ENCODE results near the gene DLG2. TPM values are rescaled to one million over a fixed set of nuclear protein-coding genes. Genes with fewer than 3 reads are reported as not detected.

The DLG2 gene
- total RNA-seq, 1 donor from 2014 or later = 0.26 TPM

DNA sequence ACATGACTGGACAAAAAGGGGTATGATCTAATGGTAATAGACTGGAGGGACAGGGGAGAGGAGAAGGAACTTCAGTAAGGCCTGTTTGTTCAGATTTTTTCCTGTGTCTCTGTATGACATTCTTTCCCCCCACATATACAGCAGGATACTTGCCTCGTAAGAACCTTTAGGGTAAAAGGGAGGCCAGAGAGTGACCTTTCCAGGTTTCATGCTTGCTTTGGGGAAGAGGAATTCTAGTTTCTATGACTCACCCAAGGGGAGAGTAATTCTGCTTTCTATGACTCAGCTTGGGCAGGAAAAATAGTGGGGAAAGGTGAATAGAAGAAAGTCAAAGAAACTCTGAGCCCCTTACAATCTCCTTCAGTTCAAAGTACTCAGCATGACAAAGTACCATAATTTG is 457.0 kb downstream of the DLG2 start:
- TF ChIP-seq, protein P1, sequence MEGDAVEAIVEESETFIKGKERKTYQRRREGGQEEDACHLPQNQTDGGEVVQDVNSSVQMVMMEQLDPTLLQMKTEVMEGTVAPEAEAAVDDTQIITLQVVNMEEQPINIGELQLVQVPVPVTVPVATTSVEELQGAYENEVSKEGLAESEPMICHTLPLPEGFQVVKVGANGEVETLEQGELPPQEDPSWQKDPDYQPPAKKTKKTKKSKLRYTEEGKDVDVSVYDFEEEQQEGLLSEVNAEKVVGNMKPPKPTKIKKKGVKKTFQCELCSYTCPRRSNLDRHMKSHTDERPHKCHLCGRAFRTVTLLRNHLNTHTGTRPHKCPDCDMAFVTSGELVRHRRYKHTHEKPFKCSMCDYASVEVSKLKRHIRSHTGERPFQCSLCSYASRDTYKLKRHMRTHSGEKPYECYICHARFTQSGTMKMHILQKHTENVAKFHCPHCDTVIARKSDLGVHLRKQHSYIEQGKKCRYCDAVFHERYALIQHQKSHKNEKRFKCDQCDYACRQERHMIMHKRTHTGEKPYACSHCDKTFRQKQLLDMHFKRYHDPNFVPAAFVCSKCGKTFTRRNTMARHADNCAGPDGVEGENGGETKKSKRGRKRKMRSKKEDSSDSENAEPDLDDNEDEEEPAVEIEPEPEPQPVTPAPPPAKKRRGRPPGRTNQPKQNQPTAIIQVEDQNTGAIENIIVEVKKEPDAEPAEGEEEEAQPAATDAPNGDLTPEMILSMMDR (IDR thresholded peaks at IDR 0.05; ENCODE audit: insufficient read depth, low read length, severe bottlenecking) = no peak
- Histone ChIP-seq H3K27me3 (ENCODE audit: control insufficient read depth, insufficient read depth, low read length) (no peaks in the 10 kb centered on the region), H3K36me3 (ENCODE audit: control insufficient read depth, insufficient read depth, low read length) (no peaks in the 10 kb centered on the region), H3K4me3 (ENCODE audit: low read depth, low read length) (no peak overlapping the region)
- FAIRE-seq (no peak), DNase-seq (ENCODE audit: low read depth) (peak; percentile 83)

DNA sequence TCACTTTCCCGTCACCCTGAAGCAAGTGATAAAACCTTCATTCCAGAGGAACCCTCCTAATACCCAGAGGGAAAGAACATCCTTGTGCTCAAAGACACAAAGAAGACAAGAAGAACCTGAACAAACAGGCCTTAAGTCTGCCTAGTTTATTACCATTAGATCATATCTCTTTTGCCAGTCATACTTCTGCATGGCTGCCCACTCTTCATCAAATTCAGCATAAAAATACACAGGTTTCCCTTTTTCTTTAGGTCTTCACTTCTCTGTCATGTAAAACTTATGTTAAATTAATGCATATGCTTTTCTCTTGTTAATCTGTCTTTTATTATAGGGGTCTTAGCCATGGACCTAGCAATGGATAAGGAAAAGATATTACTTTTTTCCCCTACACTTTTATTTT is 459.7 kb downstream of the DLG2 start:
- TF ChIP-seq, protein P1 (IDR thresholded peaks at IDR 0.05; ENCODE audit: insufficient read depth, low read length, severe bottlenecking) = no peak
- no peak for DNase-seq (ENCODE audit: low read depth)
- no peak for FAIRE-seq
- no peak overlapping the region for H3K4me3 ChIP-seq (ENCODE audit: low read depth, low read length)
- no peaks in the 10 kb centered on the region for H3K27me3 ChIP-seq (ENCODE audit: control insufficient read depth, insufficient read depth, low read length)
- H3K36me3 ChIP-seq (ENCODE audit: control insufficient read depth, insufficient read depth, low read length) = no peaks in the 10 kb centered on the region

DNA sequence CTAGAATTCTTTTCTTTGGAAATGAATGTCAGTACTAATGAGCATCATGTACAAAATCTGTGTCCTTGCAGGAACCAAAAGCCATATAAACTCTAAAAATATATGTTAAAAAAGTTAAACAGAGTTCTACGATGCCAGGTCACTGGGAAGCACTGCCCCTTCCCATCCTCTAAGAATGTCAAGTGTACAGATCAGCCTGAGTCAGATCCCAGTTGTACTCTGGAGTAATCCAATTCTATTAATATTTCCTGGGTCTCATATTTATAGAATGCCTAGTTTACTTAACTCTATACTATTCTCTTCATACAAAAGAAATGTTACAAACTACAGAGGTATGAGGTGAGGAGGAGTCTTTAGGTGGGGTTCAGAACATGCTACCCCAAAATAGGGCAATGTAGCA is 460.1 kb downstream of the DLG2 start:
- DNase-seq (ENCODE audit: low read depth) (no peak), FAIRE-seq (no peak)
- no peaks in the 10 kb centered on the region for H3K27me3 ChIP-seq (ENCODE audit: control insufficient read depth, insufficient read depth, low read length)
- TF ChIP-seq, protein P1 (IDR thresholded peaks at IDR 0.05; ENCODE audit: insufficient read depth, low read length, severe bottlenecking) = no peak
- H3K4me3 ChIP-seq (ENCODE audit: low read depth, low read length) = no peak overlapping the region
- H3K36me3 ChIP-seq (ENCODE audit: control insufficient read depth, insufficient read depth, low read length) = no peaks in the 10 kb centered on the region

DNA sequence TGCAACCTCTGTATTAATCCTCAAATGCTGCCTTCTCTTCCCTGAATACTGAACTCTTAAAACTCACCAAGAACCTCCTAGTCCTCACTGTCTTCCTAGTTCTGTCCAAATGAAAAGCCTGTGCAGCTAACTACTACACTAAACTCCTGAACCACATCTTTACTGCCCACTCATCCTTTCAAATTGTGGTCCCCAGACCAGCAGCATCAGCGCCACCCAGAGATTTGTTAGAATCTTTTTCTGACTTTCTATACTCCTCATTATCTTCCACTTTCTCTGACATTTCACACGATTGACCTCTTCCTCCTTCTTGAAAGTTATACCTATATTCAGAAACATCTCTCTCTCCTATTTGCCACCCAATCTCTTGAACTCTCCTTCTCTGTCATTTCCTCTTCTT is 461.3 kb downstream of the DLG2 start:
- H3K4me3 ChIP-seq (ENCODE audit: low read depth, low read length) = no peak overlapping the region
- DNase-seq (ENCODE audit: low read depth) = no peak
- TF ChIP-seq, protein P1 (IDR thresholded peaks at IDR 0.05; ENCODE audit: insufficient read depth, low read length, severe bottlenecking) = no peak
- no peaks in the 10 kb centered on the region for H3K27me3 ChIP-seq (ENCODE audit: control insufficient read depth, insufficient read depth, low read length)
- H3K36me3 ChIP-seq (ENCODE audit: control insufficient read depth, insufficient read depth, low read length) = no peaks in the 10 kb centered on the region
- FAIRE-seq = no peak

DNA sequence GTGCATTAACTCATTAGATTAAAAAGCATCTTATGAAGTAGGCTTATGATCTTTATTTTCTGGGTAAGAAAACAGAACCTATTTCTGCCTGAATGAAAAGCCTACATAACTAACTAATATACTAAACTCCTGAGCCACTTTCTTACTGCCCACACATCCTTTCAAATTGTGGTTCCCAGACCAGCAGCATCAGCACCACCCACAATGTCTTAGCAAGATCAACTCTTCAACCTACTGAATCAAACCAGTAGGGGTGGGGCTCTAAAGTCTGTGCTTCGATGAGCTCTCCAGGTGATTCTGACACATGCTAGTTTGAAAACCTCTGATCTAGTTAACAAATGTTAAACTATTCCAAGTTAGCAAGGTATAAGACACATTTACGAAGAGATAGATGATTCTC is 462.4 kb downstream of the DLG2 start:
- Histone ChIP-seq H3K4me3 (ENCODE audit: low read depth, low read length) (no peak overlapping the region), H3K36me3 (ENCODE audit: control insufficient read depth, insufficient read depth, low read length) (no peaks in the 10 kb centered on the region), H3K27me3 (ENCODE audit: control insufficient read depth, insufficient read depth, low read length) (no peaks in the 10 kb centered on the region)
- no peak for FAIRE-seq
- TF ChIP-seq, protein P1 (IDR thresholded peaks at IDR 0.05; ENCODE audit: insufficient read depth, low read length, severe bottlenecking) = no peak
- DNase-seq (ENCODE audit: low read depth) = no peak

DNA sequence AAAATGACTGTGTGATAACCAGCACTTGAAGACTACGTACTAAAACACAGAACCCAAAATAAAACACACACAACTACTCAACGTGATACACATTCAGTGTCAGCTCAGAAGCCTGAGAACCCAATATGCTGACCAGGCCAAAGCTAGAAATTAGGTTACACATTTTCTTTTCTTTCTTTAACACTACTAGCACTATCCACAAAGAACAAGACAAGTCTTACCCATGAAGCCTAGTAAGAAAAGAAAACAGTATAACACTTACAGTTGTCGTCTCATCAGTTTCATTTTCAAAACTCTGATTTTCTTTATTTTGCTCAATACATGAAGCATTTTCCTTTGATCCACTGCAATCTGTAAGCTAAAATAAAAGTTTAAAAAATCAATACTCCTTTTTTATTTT is 472.9 kb downstream of the DLG2 start:
- DNase-seq (ENCODE audit: low read depth) = no peak
- FAIRE-seq = no peak

More for the DNA sequence above, 472.9 kb downstream of the DLG2 start:
- TF ChIP-seq, protein P1 (IDR thresholded peaks at IDR 0.05; ENCODE audit: insufficient read depth, low read length, severe bottlenecking) = no peak
- Histone ChIP-seq H3K27me3 (ENCODE audit: control insufficient read depth, insufficient read depth, low read length) (no peaks in the 10 kb centered on the region), H3K4me3 (ENCODE audit: low read depth, low read length) (no peak overlapping the region), H3K36me3 (ENCODE audit: control insufficient read depth, insufficient read depth, low read length) (no peaks in the 10 kb centered on the region)

All from bronchial epithelial cell (primary cell).